ENCODE measurements around the gene ZNF771. TPM values are rescaled to one million over a fixed set of nuclear protein-coding genes. Genes with fewer than 3 reads are reported as not detected.

The ZNF771 gene
- total RNA-seq, 4 donors from 2014 or later, result 9.1 to 29.5 (median 19.1) TPM

GRCh38 chr16:30370456-30371247 lies 36.8 kb upstream of the ZNF771 start, which contains the start of gene TBC1D10B:
TBC1D10B (minus strand) TSS chr16:30370494; CDS start chr16:30370183, 311 bp downstream.
- WGBS, 2 donors, result 1% methylated on average over 36 to 40 of the region's 40 CpGs
- peak in 1 of 2 donors; percentile 74 for TF ChIP-seq POLR2A (IDR thresholded peaks at IDR 0.05)
- peak in 3 of 6 experiments; percentile 16 to 34 (median 24) for TF ChIP-seq CTCF (IDR thresholded peaks at IDR 0.05)
- Histone ChIP-seq H3K27me3 (no peaks in the 10 kb centered on the region), H3K36me3 (no peaks in the 10 kb centered on the region), H3K9me3 (no peaks in the 10 kb centered on the region), H3K27ac (peak within 1 kb of the TSS; percentile 62 to 73 (median 65)), H3K4me1 (peaks cover 16 to 37% of the 10 kb centered on the region in 2 donors), H3K4me3 (replicated peaks in 1 of 3) (peak within 1 kb of the TSS; percentile 35 to 87 (median 75))
- intact Hi-C loops (cut with DNase I), result no loop called here
- peak; percentile 98 to 99 for DNase-seq

GRCh38 chr16:30371248-30371816 lies 36.1 kb upstream of the ZNF771 start:
- Histone ChIP-seq H3K27me3 (no peaks in the 10 kb centered on the region), H3K27ac (peak overlapping the region; percentile 62 to 73 (median 65)), H3K4me1 (peaks cover 16 to 32% of the 10 kb centered on the region in 2 donors), H3K36me3 (no peaks in the 10 kb centered on the region), H3K4me3 (replicated peaks in 1 of 3) (peak overlapping the region in 2 of 3 donors; percentile 12 to 21), H3K9me3 (no peaks in the 10 kb centered on the region)
- DNase-seq, result no peak
- WGBS, 2 donors, result 22 to 24% methylated on average over 10 to 11 of the region's 11 CpGs
- intact Hi-C loops (cut with DNase I), result no loop called here
- no peak for TF ChIP-seq CTCF (IDR thresholded peaks at IDR 0.05)
- TF ChIP-seq POLR2A (IDR thresholded peaks at IDR 0.05), result no peak

GRCh38 chr16:30372038-30372712 lies 35.2 kb upstream of the ZNF771 start:
- Histone ChIP-seq H3K4me1 (peaks cover 21 to 30% of the 10 kb centered on the region in 2 donors), H3K27me3 (no peaks in the 10 kb centered on the region), H3K36me3 (no peaks in the 10 kb centered on the region), H3K27ac (no peak overlapping the region), H3K4me3 (replicated peaks in 1 of 3) (no peak overlapping the region), H3K9me3 (no peaks in the 10 kb centered on the region)
- no peak for DNase-seq
- TF ChIP-seq CTCF (IDR thresholded peaks at IDR 0.05) (no peak), POLR2A (IDR thresholded peaks at IDR 0.05) (no peak)
- 78% methylated on average over 6 of the region's 6 CpGs for WGBS, 2 donors
- intact Hi-C loops (cut with DNase I), result no loop called here

- H3K27ac ChIP-seq, result no peak overlapping the region
- WGBS, 2 donors, result 88 to 91% methylated on average over 5 of the region's 5 CpGs
- no peak for DNase-seq
- no peak for TF ChIP-seq CTCF (IDR thresholded peaks at IDR 0.05)
- TF ChIP-seq POLR2A (IDR thresholded peaks at IDR 0.05), result no peak
- intact Hi-C loops (cut with DNase I), result no loop called here
- H3K9me3 ChIP-seq, result no peaks in the 10 kb centered on the region
- no peaks in the 10 kb centered on the region for H3K36me3 ChIP-seq
- no peaks in the 10 kb centered on the region for H3K27me3 ChIP-seq
- peaks cover 18 to 28% of the 10 kb centered on the region in 2 donors for H3K4me1 ChIP-seq
- no peak overlapping the region for H3K4me3 ChIP-seq (replicated peaks in 1 of 3)
These were observed 34.7 kb upstream of the ZNF771 start for GRCh38 chr16:30372725-30373124.
